SK-N-MC (cell line): ENCODE data around the gene MGAT5.

ENCODE experiments used
- DNase-seq: peaks from one replicate; pipeline ENCODE4 v3.0.0-alpha.2; 2011; ENCODE audit warnings: low read depth, low spot score
- H3K27ac ChIP-seq: fragments of 200-600 bp; sonication (generic); 2 replicates; pipeline ENCODE4 v1.5.1; 2016; ENCODE audit warnings: mixed run types
- H3K36me3 ChIP-seq: fragments of 200-600 bp; sonication (generic); 2 replicates; pipeline ENCODE4 v1.6.1; 2017; ENCODE audit warnings: antibody characterized with exemption, low read length, mixed read lengths; ENCODE audit not compliant: insufficient read depth
- H3K4me3 ChIP-seq: fragments of 200-600 bp; sonication (generic); 2 replicates; pipeline ENCODE4 v1.5.1; 2016
- H3K9ac ChIP-seq: fragments of 200-600 bp; sonication (generic); 2 replicates; pipeline ENCODE4 v1.8.0; 2017; ENCODE audit warnings: mixed run types, mixed read lengths; ENCODE audit not compliant: insufficient read length
- H3K9me3 ChIP-seq: fragments of 200-600 bp; sonication (generic); 2 replicates; pipeline ENCODE4 v1.6.1; 2017; ENCODE audit warnings: low read depth, mild to moderate bottlenecking, antibody characterized with exemption, low read length, moderate library complexity, mixed read lengths
- EZH2 ChIP-seq: fragments of 200-600 bp; sonication (generic); IDR thresholded peaks from one replicate; pipeline ENCODE4 v1.6.1; 2017; ENCODE audit warnings: antibody characterized with exemption
- FOXP2 ChIP-seq: optimal IDR thresholded peaks from 2 replicates; pipeline ENCODE3; 2011; ENCODE audit warnings: mild to moderate bottlenecking, moderate library complexity; ENCODE audit not compliant: insufficient read depth; ENCODE audit errors: extremely low read length, control extremely low read depth
- POLR2AphosphoS5 ChIP-seq: IDR thresholded peaks from 2 replicates; pipeline ENCODE4 v1.6.1; 2012; ENCODE audit warnings: mild to moderate bottlenecking, low read depth, low read length, borderline replicate concordance

MGAT5 gene

GRCh38 chr2:134457353-134457752 lies 203.5 kb downstream of the MGAT5 start:
- TF ChIP-seq POLR2AphosphoS5 = no peak
- no peak for TF ChIP-seq FOXP2
- no peak for TF ChIP-seq EZH2
- Histone ChIP-seq H3K27ac (no peak overlapping the region), H3K36me3 (no peaks in the 10 kb centered on the region), H3K9me3 (no peaks in the 10 kb centered on the region), H3K9ac (no peak overlapping the region), H3K4me3 (no peak overlapping the region)
- DNase-seq = no peak

GRCh38 chr2:134457765-134458472 lies 204.0 kb downstream of the MGAT5 start:
- H3K27ac ChIP-seq = no peak overlapping the region
- H3K9me3 ChIP-seq = no peaks in the 10 kb centered on the region

GRCh38 chr2:134458473-134458853 lies 204.6 kb downstream of the MGAT5 start:
- TF ChIP-seq POLR2AphosphoS5 = no peak
- no peaks in the 10 kb centered on the region for H3K36me3 ChIP-seq
- no peaks in the 10 kb centered on the region for H3K9me3 ChIP-seq
- no peak overlapping the region for H3K27ac ChIP-seq
- H3K4me3 ChIP-seq = no peak overlapping the region
- DNase-seq = no peak
- H3K9ac ChIP-seq = no peak overlapping the region

More at GRCh38 chr2:134457765-134458472, 204.0 kb downstream of the MGAT5 start:
- H3K4me3 ChIP-seq = no peak overlapping the region
- H3K36me3 ChIP-seq = no peaks in the 10 kb centered on the region
- TF ChIP-seq EZH2 (no peak), FOXP2 (no peak), POLR2AphosphoS5 (no peak)
- H3K9ac ChIP-seq = no peak overlapping the region
- no peak for DNase-seq

GRCh38 chr2:134458950-134459349 lies 205.1 kb downstream of the MGAT5 start:
- Histone ChIP-seq H3K4me3 (no peak overlapping the region), H3K27ac (no peak overlapping the region), H3K36me3 (no peaks in the 10 kb centered on the region), H3K9me3 (no peaks in the 10 kb centered on the region), H3K9ac (no peak overlapping the region)
- DNase-seq = no peak
- no peak for TF ChIP-seq POLR2AphosphoS5

- Histone ChIP-seq H3K9ac (no peak overlapping the region), H3K36me3 (no peaks in the 10 kb centered on the region), H3K9me3 (no peaks in the 10 kb centered on the region), H3K4me3 (no peak overlapping the region), H3K27ac (no peak overlapping the region)
- no peak for TF ChIP-seq EZH2
- no peak for TF ChIP-seq POLR2AphosphoS5
- TF ChIP-seq FOXP2 = no peak
- DNase-seq = no peak
Observed at GRCh38 chr2:134459706-134460406, 206.0 kb downstream of the MGAT5 start.

- no peaks in the 10 kb centered on the region for H3K9me3 ChIP-seq
- H3K4me3 ChIP-seq = no peak overlapping the region
- H3K9ac ChIP-seq = no peak overlapping the region
- no peaks in the 10 kb centered on the region for H3K36me3 ChIP-seq
- no peak for DNase-seq
- TF ChIP-seq EZH2 (no peak), FOXP2 (no peak), POLR2AphosphoS5 (no peak)
- H3K27ac ChIP-seq = no peak overlapping the region
Observed at GRCh38 chr2:134460583-134460998, 206.7 kb downstream of the MGAT5 start.

GRCh38 chr2:134461511-134461910 lies 207.6 kb downstream of the MGAT5 start:
- no peak overlapping the region for H3K9ac ChIP-seq
- no peak for DNase-seq
- H3K27ac ChIP-seq = no peak overlapping the region
- H3K4me3 ChIP-seq = no peak overlapping the region
- no peaks in the 10 kb centered on the region for H3K36me3 ChIP-seq
- no peak for TF ChIP-seq FOXP2
- no peak for TF ChIP-seq POLR2AphosphoS5
- no peak for TF ChIP-seq EZH2
- H3K9me3 ChIP-seq = no peaks in the 10 kb centered on the region

- no peak for TF ChIP-seq POLR2AphosphoS5
- TF ChIP-seq EZH2 = no peak
- TF ChIP-seq FOXP2 = no peak
- no peak overlapping the region for H3K27ac ChIP-seq
- H3K36me3 ChIP-seq = no peaks in the 10 kb centered on the region
- H3K9me3 ChIP-seq = no peaks in the 10 kb centered on the region
- no peak for DNase-seq
- no peak overlapping the region for H3K9ac ChIP-seq
- H3K4me3 ChIP-seq = no peak overlapping the region
Observed at GRCh38 chr2:134462275-134462674, 208.4 kb downstream of the MGAT5 start.

GRCh38 chr2:134462791-134463698 lies 209.2 kb downstream of the MGAT5 start:
- H3K36me3 ChIP-seq = no peaks in the 10 kb centered on the region
- no peak overlapping the region for H3K9ac ChIP-seq
- TF ChIP-seq EZH2 (no peak), FOXP2 (no peak), POLR2AphosphoS5 (no peak)
- DNase-seq = no peak
- no peaks in the 10 kb centered on the region for H3K9me3 ChIP-seq
- H3K27ac ChIP-seq = no peak overlapping the region
- no peak overlapping the region for H3K4me3 ChIP-seq
